Measurements from ENCODE around the gene FOXO3.

FOXO3 gene

DNA sequence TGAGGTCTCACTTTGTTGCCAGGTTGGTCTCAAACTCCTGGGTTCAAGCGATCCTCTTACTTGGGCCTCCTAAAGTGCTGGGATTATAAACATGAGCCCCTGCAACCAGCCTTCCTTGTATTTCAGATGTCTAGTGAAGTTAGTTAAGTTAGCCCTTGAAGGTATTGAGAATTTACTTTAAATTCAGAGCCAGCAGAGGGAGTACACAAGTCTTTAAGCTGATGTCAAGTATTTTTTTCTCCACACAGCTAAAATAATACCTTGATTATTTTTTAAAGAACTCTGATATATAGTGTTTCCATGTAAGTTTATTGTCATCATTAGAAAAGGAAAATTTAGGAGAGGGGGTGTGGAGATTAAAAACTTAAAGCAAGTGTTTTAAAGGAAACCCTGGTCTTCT, 9.8 kb downstream of the FOXO3 start:
- TF ChIP-seq, protein P1, sequence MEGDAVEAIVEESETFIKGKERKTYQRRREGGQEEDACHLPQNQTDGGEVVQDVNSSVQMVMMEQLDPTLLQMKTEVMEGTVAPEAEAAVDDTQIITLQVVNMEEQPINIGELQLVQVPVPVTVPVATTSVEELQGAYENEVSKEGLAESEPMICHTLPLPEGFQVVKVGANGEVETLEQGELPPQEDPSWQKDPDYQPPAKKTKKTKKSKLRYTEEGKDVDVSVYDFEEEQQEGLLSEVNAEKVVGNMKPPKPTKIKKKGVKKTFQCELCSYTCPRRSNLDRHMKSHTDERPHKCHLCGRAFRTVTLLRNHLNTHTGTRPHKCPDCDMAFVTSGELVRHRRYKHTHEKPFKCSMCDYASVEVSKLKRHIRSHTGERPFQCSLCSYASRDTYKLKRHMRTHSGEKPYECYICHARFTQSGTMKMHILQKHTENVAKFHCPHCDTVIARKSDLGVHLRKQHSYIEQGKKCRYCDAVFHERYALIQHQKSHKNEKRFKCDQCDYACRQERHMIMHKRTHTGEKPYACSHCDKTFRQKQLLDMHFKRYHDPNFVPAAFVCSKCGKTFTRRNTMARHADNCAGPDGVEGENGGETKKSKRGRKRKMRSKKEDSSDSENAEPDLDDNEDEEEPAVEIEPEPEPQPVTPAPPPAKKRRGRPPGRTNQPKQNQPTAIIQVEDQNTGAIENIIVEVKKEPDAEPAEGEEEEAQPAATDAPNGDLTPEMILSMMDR (conservative IDR thresholded peaks at IDR 0.05; ENCODE audit: low read depth): no peak
- H3K27ac ChIP-seq: no peak overlapping the region
- ChIA-PET CTCF (no interaction called here), POLR2A (ENCODE audit: low non-redundant PET) (no interaction called here)
- DNase-seq (ENCODE audit: low spot score): no peak

DNA sequence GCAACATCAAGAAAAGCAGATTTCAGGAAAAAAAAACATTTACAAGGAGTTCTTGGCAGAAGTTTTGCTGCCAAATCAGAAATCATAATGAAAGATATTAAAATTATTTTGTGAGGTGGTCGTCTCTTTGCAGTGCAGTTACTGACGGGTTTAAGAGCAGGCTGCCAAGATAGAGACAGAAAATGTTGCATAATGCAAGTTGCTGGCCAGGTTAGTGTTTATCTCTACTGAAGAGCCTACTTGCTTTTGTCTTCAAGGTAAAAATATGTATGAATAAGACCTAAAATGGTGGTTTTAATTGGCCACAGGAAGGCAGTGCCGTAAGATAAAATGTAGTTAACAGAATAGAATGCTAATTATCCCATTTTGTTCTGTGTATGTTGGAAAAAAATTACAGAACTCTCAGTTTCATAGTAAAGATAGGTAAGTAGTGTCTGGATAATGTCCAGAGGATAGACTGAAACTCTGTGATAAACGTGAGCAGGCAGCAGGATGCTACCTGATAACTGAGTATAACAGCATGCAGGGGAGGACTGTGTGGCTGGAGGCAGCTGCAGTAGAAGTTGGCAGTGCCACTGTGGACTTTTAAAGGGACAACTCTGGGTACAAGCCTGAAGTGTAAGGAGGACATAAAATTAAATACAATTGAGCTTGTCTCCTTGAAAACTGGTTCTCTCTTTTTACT, 13.9 kb downstream of the FOXO3 start:
- no peak for DNase-seq (ENCODE audit: low spot score)
- ChIA-PET POLR2A (ENCODE audit: low non-redundant PET) (no interaction called here), CTCF (no interaction called here)

DNA sequence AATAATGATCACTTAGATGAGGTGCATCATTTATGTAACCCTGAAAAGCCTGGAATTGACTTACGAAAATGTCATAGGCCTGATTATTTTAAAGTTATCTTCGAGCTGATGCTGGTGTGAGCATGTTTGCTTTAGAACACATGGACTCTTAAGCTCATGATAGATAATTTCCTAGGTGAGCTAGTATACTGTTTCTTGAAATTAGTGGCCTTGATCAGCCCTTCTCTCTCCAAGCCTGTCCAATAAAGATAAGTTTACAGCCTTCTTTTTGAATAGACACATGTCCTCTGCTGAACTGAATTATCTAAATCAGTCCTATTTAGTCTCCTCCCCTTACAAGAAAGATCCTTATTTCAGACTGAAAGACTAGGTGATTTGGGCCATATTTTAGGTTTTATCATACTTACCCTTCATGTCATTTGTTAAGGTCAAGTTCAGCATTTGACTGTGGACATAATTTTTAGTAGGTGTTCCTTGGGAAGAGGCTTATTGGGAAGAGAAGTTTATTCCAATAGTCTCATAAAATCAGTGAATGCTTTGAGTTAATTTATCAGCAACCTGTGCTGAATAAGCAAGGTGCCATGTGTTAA, 15.3 kb downstream of the FOXO3 start:
- DNase-seq (ENCODE audit: low spot score): no peak
- ChIA-PET POLR2A (ENCODE audit: low non-redundant PET) (no interaction called here), CTCF (interaction anchor here (1.5 kb wide), 1 partner anchor 10 kb away, joined by 4 read pairs; no protein-coding TSS in a partner anchor)
- H3K27ac ChIP-seq: no peak overlapping the region
- TF ChIP-seq, protein P1 (conservative IDR thresholded peaks at IDR 0.05; ENCODE audit: low read depth): no peak

More for the DNA sequence above, 13.9 kb downstream of the FOXO3 start:
- H3K27ac ChIP-seq: no peak overlapping the region
- TF ChIP-seq, protein P1 (conservative IDR thresholded peaks at IDR 0.05; ENCODE audit: low read depth): no peak

DNA sequence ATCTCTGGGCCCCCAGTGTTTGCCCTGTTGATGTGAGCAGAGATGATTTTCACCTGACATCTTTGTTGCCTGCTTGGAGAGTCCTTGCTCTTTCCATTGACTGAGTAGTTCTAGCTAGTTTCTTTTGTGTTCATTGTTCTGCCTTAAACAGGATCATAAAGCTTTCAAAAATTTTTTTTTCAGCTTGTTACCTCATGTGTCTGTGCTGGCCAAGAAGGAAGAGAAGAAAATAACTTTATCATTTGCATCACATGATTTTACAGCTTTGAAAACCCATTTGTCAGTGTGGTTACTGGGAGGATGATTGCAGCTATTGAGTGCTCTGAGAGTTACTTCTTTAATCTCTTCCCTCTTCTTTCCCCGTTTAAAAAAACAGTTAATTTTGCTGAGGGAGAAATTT, 16.0 kb downstream of the FOXO3 start:
- no peak for DNase-seq (ENCODE audit: low spot score)
- POLR2A ChIA-PET (ENCODE audit: low non-redundant PET): no interaction called here
- TF ChIP-seq, protein P1 (conservative IDR thresholded peaks at IDR 0.05; ENCODE audit: low read depth): no peak
- CTCF ChIA-PET: interaction anchor here (0.7 to 1.5 kb wide), 3 partner anchors 9 to 122 kb away, joined by 3 to 4 read pairs (median 3); no protein-coding TSS in a partner anchor
- H3K27ac ChIP-seq: no peak overlapping the region

DNA sequence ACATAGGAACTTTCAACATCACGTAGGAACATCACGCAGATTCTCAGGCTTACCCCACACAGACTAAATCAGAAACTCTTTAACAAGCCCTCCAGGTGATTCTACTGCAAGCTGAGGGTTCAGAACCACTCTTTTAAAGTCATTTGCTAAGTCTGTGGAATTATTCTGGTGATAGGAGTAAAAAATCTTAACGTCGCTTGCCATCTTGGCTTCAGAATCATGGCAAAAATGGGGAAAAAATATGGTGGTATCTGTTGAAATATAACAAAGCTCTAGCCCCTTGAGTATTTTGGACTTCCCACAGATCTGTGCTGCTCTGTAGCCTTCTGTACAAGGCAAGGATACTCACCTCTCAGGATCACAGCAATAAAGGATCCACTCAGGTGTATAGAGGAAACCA, 17.4 kb downstream of the FOXO3 start:
- POLR2A ChIA-PET (ENCODE audit: low non-redundant PET): no interaction called here
- CTCF ChIA-PET: interaction anchor here (0.6 kb wide), 1 partner anchor 81 kb away, joined by 3 read pairs; no protein-coding TSS in a partner anchor

GRCh38 chr6:108578595-108579327, 18.0 kb downstream of the FOXO3 start:
- ChIA-PET CTCF (interaction anchor here (0.6 to 1.1 kb wide), 3 partner anchors 17 to 529 kb away, joined by 3 to 8 read pairs (median 3); no protein-coding TSS in a partner anchor), POLR2A (ENCODE audit: low non-redundant PET) (no interaction called here)
- DNase-seq (ENCODE audit: low spot score): no peak
- peak overlapping the region; percentile 73 for H3K27ac ChIP-seq
- TF ChIP-seq, protein P1 (conservative IDR thresholded peaks at IDR 0.05; ENCODE audit: low read depth): no peak

More for the DNA sequence above, 17.4 kb downstream of the FOXO3 start:
- H3K27ac ChIP-seq: no peak overlapping the region
- TF ChIP-seq, protein P1 (conservative IDR thresholded peaks at IDR 0.05; ENCODE audit: low read depth): no peak
- no peak for DNase-seq (ENCODE audit: low spot score)
